ENCODE results near the gene ALDH3A1.

DNA sequence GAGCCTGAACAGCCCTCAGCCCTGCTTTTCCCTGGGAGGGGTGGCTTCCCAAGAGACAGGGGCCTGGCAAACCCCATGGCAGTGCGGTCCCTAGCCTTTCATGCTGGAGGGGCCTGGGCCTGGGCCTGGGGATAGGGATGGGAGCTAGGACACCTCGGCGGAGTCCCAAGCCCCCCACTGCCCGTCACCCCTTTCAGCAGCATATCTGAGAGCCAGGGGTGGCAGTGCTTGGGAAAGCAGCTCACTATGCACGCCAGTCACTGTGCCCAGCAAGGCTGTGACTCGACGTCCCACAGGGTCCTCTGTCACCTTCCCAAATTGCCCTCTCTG lies 31.1 kb downstream of the ALDH3A1 start:
- TF ChIP-seq, protein P1, sequence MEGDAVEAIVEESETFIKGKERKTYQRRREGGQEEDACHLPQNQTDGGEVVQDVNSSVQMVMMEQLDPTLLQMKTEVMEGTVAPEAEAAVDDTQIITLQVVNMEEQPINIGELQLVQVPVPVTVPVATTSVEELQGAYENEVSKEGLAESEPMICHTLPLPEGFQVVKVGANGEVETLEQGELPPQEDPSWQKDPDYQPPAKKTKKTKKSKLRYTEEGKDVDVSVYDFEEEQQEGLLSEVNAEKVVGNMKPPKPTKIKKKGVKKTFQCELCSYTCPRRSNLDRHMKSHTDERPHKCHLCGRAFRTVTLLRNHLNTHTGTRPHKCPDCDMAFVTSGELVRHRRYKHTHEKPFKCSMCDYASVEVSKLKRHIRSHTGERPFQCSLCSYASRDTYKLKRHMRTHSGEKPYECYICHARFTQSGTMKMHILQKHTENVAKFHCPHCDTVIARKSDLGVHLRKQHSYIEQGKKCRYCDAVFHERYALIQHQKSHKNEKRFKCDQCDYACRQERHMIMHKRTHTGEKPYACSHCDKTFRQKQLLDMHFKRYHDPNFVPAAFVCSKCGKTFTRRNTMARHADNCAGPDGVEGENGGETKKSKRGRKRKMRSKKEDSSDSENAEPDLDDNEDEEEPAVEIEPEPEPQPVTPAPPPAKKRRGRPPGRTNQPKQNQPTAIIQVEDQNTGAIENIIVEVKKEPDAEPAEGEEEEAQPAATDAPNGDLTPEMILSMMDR (IDR thresholded peaks at IDR 0.05) = no peak
- no peak for TF ChIP-seq ZFX (IDR thresholded peaks at IDR 0.05; ENCODE audit: borderline replicate concordance)
